IMR-90 (cell line): ENCODE data around the gene TRIM71. TPM values are rescaled to one million over a fixed set of nuclear protein-coding genes. Genes with fewer than 3 reads are reported as not detected.

Experiments
- ATAC-seq: fragments of 200-7000 bp; cut with Tn5 transposase; 2 replicates; pipeline ENCODE4 v1.9.1; 2020; ENCODE audit warnings: low read depth, mild to moderate bottlenecking, moderate library complexity
- BruUV-seq: library from RNA; stranded (reverse); fragments of 400-500 nt; replicated peaks from 2 replicates; lab custom pipeline; 2021; lab: Mats Ljungman, UMichigan
- CTCF ChIA-PET: fragments of 300-600 bp; formaldehyde crosslinking; extraction: SDS; loops from one replicate; lab custom pipeline; 2021; ENCODE audit warnings: antibody characterized with exemption; lab: Yijun Ruan, JAX
- POLR2A ChIA-PET: fragments of 300-600 bp; sonication (Branson Sonifier 250); formaldehyde crosslinking; loops from one replicate; lab custom pipeline; 2022; ENCODE audit warnings: antibody characterized with exemption; ENCODE audit not compliant: unreplicated experiment; lab: Charles Lee
- DNase-seq: peaks from one replicate; pipeline ENCODE4 v3.0.0; 2013
- H2AFZ ChIP-seq: replicated peaks from 2 replicates; pipeline ENCODE3; 2013; ENCODE audit warnings: low read length, mild to moderate bottlenecking; ENCODE audit not compliant: poor library complexity
- H2AK5ac ChIP-seq: 2 replicates; pipeline ENCODE4 v1.6.1; 2013; ENCODE audit warnings: low read depth, low read length, inconsistent platforms
- H2AK9ac ChIP-seq: replicated peaks from 2 replicates; pipeline ENCODE3; 2013; ENCODE audit warnings: mild to moderate bottlenecking, low read depth, low read length, moderate library complexity; ENCODE audit not compliant: poor library complexity
- H2BK120ac ChIP-seq: 2 replicates; pipeline ENCODE4 v1.6.1; 2013; ENCODE audit warnings: low read depth, low read length, inconsistent platforms
- H2BK15ac ChIP-seq: 3 replicates; pipeline ENCODE4 v1.6.1; 2013; ENCODE audit warnings: low read depth, low read length, inconsistent platforms
- H2BK20ac ChIP-seq: 2 replicates; pipeline ENCODE4 v1.6.1; 2013; ENCODE audit warnings: low read depth, mild to moderate bottlenecking, inconsistent platforms, low read length, moderate library complexity
- H2BK5ac ChIP-seq: 2 replicates; pipeline ENCODE4 v1.6.1; 2013; ENCODE audit warnings: mild to moderate bottlenecking, low read depth, low read length, inconsistent platforms; ENCODE audit not compliant: poor library complexity, severe bottlenecking
- H3K14ac ChIP-seq: replicated peaks from 2 replicates; pipeline ENCODE4 v1.6.1; 2013; ENCODE audit warnings: low read depth, low read length, inconsistent platforms
- H3K18ac ChIP-seq: 2 replicates; pipeline ENCODE4 v1.6.1; 2013; ENCODE audit warnings: low read depth, low read length, control low read depth
- H3K23ac ChIP-seq: 2 replicates; pipeline ENCODE4 v1.6.1; 2013; ENCODE audit warnings: low read depth, low read length, inconsistent platforms
- H3K27ac ChIP-seq: 2 replicates; pipeline ENCODE4 v1.5.1; 2013; ENCODE audit warnings: mild to moderate bottlenecking, control low read depth, low read length; ENCODE audit not compliant: insufficient read depth
- H3K27me3 ChIP-seq: 2 replicates; pipeline ENCODE4 v1.6.1; 2013; ENCODE audit warnings: low read length; ENCODE audit not compliant: control insufficient read depth, insufficient read depth
- H3K36me3 ChIP-seq: 2 replicates; pipeline ENCODE4 v1.6.1; 2013; ENCODE audit warnings: low read length, mixed read lengths; ENCODE audit not compliant: control insufficient read depth, insufficient read depth
- H3K4ac ChIP-seq: 2 replicates; pipeline ENCODE4 v1.6.1; 2013; ENCODE audit warnings: low read depth, low read length, inconsistent platforms
- H3K4me1 ChIP-seq: 2 replicates; pipeline ENCODE4 v1.6.1; 2013; ENCODE audit warnings: low read length, mixed read lengths; ENCODE audit not compliant: control insufficient read depth, insufficient read depth
- H3K4me2 ChIP-seq: 2 replicates; pipeline ENCODE4 v1.6.1; 2013; ENCODE audit warnings: low read depth, mild to moderate bottlenecking, control low read depth, low read length, moderate library complexity
- H3K4me3 ChIP-seq: 2 replicates; pipeline ENCODE4 v1.5.1; 2013; ENCODE audit warnings: low read depth, mild to moderate bottlenecking, control low read depth, low read length, moderate library complexity; ENCODE audit not compliant: insufficient read depth
- H3K56ac ChIP-seq: 2 replicates; pipeline ENCODE4 v1.6.1; 2013; ENCODE audit warnings: low read length, inconsistent platforms; ENCODE audit not compliant: insufficient read depth; ENCODE audit errors: extremely low read depth
- H3K79me1 ChIP-seq, 2 experiments: 2 replicates each; pipeline ENCODE4 v1.6.1; 2013; ENCODE audit warnings: low read length in 2 of 2, inconsistent platforms in 1 of 2, low read depth in 1 of 2
- H3K9ac ChIP-seq: 2 replicates; pipeline ENCODE4 v1.6.1; 2013; ENCODE audit warnings: low read depth, low read length, control low read depth
- H3K9me1 ChIP-seq: 2 replicates; pipeline ENCODE4 v1.6.1; 2013; ENCODE audit warnings: low read length, inconsistent platforms; ENCODE audit not compliant: insufficient read depth
- H3K9me3 ChIP-seq: 2 replicates; pipeline ENCODE4 v1.6.1; 2013; ENCODE audit warnings: low read length; ENCODE audit not compliant: control insufficient read depth, insufficient read depth
- H4K20me1 ChIP-seq: 2 replicates; pipeline ENCODE4 v1.6.1; 2013; ENCODE audit warnings: low read length, inconsistent platforms; ENCODE audit not compliant: insufficient read depth
- H4K5ac ChIP-seq: 2 replicates; pipeline ENCODE4 v1.6.1; 2013; ENCODE audit warnings: mild to moderate bottlenecking, low read depth, low read length, control low read depth
- H4K8ac ChIP-seq, 2 experiments: 2 replicates each; pipeline ENCODE4 v1.6.1; 2013; ENCODE audit warnings: low read depth in 2 of 2, low read length in 2 of 2, control low read depth in 1 of 2, inconsistent platforms in 1 of 2
- H4K91ac ChIP-seq: 2 replicates; pipeline ENCODE4 v1.6.1; 2013; ENCODE audit warnings: low read depth, low read length, inconsistent platforms; ENCODE audit not compliant: insufficient read depth
- BHLHE40 ChIP-seq: fragments of 150-350 bp; IDR thresholded peaks from 2 replicates; pipeline ENCODE4 v1.6.1; 2016; ENCODE audit warnings: mild to moderate bottlenecking, low read depth, low read length
- CEBPB ChIP-seq: IDR thresholded peaks from 2 replicates; pipeline ENCODE4 v1.6.1; 2012; ENCODE audit warnings: low read depth, low read length, improper control_type of control experiment
- ELK1 ChIP-seq: fragments of 150-350 bp; IDR thresholded peaks from 2 replicates; pipeline ENCODE4 v1.6.1; 2016; ENCODE audit warnings: low read depth, mild to moderate bottlenecking, low read length, moderate library complexity, borderline replicate concordance
- FOS ChIP-seq: fragments of 150-350 bp; IDR thresholded peaks from 2 replicates; pipeline ENCODE4 v1.6.1; 2016; ENCODE audit warnings: low read depth, low read length
- MAFK ChIP-seq: IDR thresholded peaks from 2 replicates; pipeline ENCODE4 v1.6.1; 2012; ENCODE audit warnings: low read depth, low read length, improper control_type of control experiment
- MAZ ChIP-seq: IDR thresholded peaks from 2 replicates; pipeline ENCODE4 v1.6.1; 2012; ENCODE audit warnings: low read depth, mild to moderate bottlenecking, low read length, improper control_type of control experiment, moderate library complexity, borderline replicate concordance
- MXI1 ChIP-seq: IDR thresholded peaks from 2 replicates; pipeline ENCODE4 v1.6.1; 2012; ENCODE audit warnings: low read depth, mild to moderate bottlenecking, low read length, moderate library complexity, borderline replicate concordance
- POLR2A ChIP-seq: IDR thresholded peaks from 2 replicates; pipeline ENCODE4 v1.6.1; 2012; ENCODE audit warnings: mild to moderate bottlenecking, low read depth, low read length
- RAD21 ChIP-seq: IDR thresholded peaks from 2 replicates; pipeline ENCODE4 v1.6.1; 2012; ENCODE audit warnings: low read length, improper control_type of control experiment
- RCOR1 ChIP-seq: IDR thresholded peaks from 2 replicates; pipeline ENCODE4 v1.6.1; 2012; ENCODE audit warnings: mild to moderate bottlenecking, low read length, improper control_type of control experiment; ENCODE audit not compliant: insufficient replicate concordance
- RFX5 ChIP-seq: IDR thresholded peaks from 2 replicates; pipeline ENCODE4 v1.8.0; 2012; ENCODE audit warnings: low read depth, mild to moderate bottlenecking, low read length, moderate library complexity
- SMC3 ChIP-seq: fragments of 150-350 bp; IDR thresholded peaks from 2 replicates; pipeline ENCODE4 v1.6.1; 2016; ENCODE audit warnings: low read depth, mild to moderate bottlenecking, antibody characterized with exemption, low read length, moderate library complexity
- USF2 ChIP-seq: fragments of 150-350 bp; IDR thresholded peaks from 2 replicates; pipeline ENCODE4 v1.6.1; 2017; ENCODE audit warnings: mild to moderate bottlenecking, antibody characterized with exemption, low read length, low read depth
- WGBS, 2 experiments: methylation state at CpG; one replicate each; pipeline versions ENCODE4 v1.1.5 to v1.1.7; 2013; ENCODE audit warnings: missing lambda C conversion rate in 2 of 2; ENCODE audit not compliant: insufficient read length in 1 of 2; ENCODE audit errors: extremely low coverage in 2 of 2; 5-methylcytosine and 5-hydroxymethylcytosine counted together
- dilution Hi-C: fragments of 300-500 bp; cut with HindIII; formaldehyde crosslinking; loops from one replicate; pipeline ENCODE4 v1.14.3; 2018; ENCODE audit warnings: low sequenced_read_pairs; ENCODE audit not compliant: unreplicated experiment
- in situ Hi-C: fragments of 300-500 bp; cut with MboI; formaldehyde crosslinking; loops from 3 replicates; pipeline ENCODE4 v1.14.3; 2019; ENCODE audit warnings: low sequenced_read_pairs, inconsistent platforms, mixed read lengths
- intact Hi-C: fragments of 100-400 bp; cut with micrococcal nuclease; formaldehyde crosslinking; loops from 2 replicates; pipeline ENCODE4 v1.10.0; 2022
- polyA plus RNA-seq, 3 experiments: library from polyadenylated mRNA; depleted of rRNA; stranded (reverse); fragments of >200 nt; gene quantifications; 2 replicates each; pipeline ENCODE4 v1.2.3, GENCODE V29; 2012; ENCODE audit warnings: low replicate concordance in 1 of 3
- total RNA-seq: library from RNA; depleted of rRNA; stranded (reverse); fragments of >200 nt; gene quantifications from 2 replicates; pipeline ENCODE4 v1.2.3, GENCODE V29; 2012

Gene TRIM71
- total and polyA plus RNA-seq, 2 of the 4 experiments (the other 2 are of a cell fraction): not detected

- Histone ChIP-seq H3K56ac (no peak overlapping the region), H3K9ac (no peak overlapping the region), H3K27me3 (peaks cover 22% of the 10 kb centered on the region), H3K14ac (no peak overlapping the region), H3K4me1 (no peaks in the 10 kb centered on the region), H2BK120ac (no peak overlapping the region), H3K79me1 (no peaks in the 10 kb centered on the region), H4K5ac (no peak overlapping the region), H3K4me3 (no peak overlapping the region), H3K4ac (no peak overlapping the region), H4K91ac (no peak overlapping the region), H2BK15ac (no peak overlapping the region), H4K20me1 (no peaks in the 10 kb centered on the region), H2AFZ (no peak overlapping the region), H3K4me2 (no peak overlapping the region), H3K23ac (no peak overlapping the region), H3K9me1 (no peaks in the 10 kb centered on the region), H3K36me3 (no peaks in the 10 kb centered on the region), H3K27ac (no peak overlapping the region), H2AK9ac (no peak overlapping the region), H2AK5ac (no peak overlapping the region), H3K9me3 (no peaks in the 10 kb centered on the region), H4K8ac (no peak overlapping the region), H2BK20ac (no peak overlapping the region), H3K18ac (no peak overlapping the region), H2BK5ac (no peak overlapping the region)
- BruUV-seq: no TSS peak
- ChIA-PET POLR2A (interaction anchor here (0.6 kb wide), 1 partner anchor 275 kb away, joined by 12 read pairs; no protein-coding TSS in a partner anchor), CTCF (interaction anchor here (0.7 kb wide), 1 partner anchor 381 kb away, joined by 3 read pairs; no protein-coding TSS in a partner anchor)
- DNase-seq (no peak), ATAC-seq (no peak)
- no CpG with 5 or more reads among the region's 7 CpGs for WGBS, 2 experiments
- dilution Hi-C loops: no loop called here
- TF ChIP-seq RAD21 (no peak), RCOR1 (no peak), MAFK (no peak), MXI1 (no peak), POLR2A (no peak), ELK1 (no peak), USF2 (no peak), CEBPB (no peak), RFX5 (no peak), FOS (no peak), BHLHE40 (no peak), SMC3 (no peak), MAZ (no peak)
- in situ Hi-C loops: no loop called here
- intact Hi-C loops: no loop called here
Measured at GRCh38 chr3:32868719-32869512, 51.1 kb downstream of the TRIM71 start.
